ENCODE data around the gene GRIK4.

DNA sequence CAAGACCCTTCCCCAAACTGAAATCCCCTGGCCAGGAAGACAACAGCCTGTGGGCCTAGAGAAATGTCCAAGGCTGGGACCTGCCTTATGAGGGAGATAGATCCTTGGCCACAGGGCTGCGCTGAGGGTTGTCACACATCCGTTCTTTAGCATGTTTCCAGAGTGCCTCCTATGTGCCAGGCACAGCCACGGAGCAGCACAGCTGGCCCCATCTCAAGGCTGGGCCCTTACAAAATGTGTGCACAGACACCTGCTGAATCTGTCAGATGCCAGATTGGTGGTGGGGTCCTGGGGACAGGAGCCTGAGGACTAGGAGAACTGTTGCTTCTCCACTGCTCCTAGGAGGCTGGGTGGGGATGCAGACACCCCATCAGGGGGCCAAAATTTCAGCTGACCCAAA lies 11.2 kb downstream of the GRIK4 start:
- TF ChIP-seq, protein P1, sequence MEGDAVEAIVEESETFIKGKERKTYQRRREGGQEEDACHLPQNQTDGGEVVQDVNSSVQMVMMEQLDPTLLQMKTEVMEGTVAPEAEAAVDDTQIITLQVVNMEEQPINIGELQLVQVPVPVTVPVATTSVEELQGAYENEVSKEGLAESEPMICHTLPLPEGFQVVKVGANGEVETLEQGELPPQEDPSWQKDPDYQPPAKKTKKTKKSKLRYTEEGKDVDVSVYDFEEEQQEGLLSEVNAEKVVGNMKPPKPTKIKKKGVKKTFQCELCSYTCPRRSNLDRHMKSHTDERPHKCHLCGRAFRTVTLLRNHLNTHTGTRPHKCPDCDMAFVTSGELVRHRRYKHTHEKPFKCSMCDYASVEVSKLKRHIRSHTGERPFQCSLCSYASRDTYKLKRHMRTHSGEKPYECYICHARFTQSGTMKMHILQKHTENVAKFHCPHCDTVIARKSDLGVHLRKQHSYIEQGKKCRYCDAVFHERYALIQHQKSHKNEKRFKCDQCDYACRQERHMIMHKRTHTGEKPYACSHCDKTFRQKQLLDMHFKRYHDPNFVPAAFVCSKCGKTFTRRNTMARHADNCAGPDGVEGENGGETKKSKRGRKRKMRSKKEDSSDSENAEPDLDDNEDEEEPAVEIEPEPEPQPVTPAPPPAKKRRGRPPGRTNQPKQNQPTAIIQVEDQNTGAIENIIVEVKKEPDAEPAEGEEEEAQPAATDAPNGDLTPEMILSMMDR (conservative IDR thresholded peaks at IDR 0.05) = no peak
- TF ChIP-seq EZH2 (IDR thresholded peaks at IDR 0.05; ENCODE audit: low read depth) = no peak
